HEK293 (cell line): ENCODE data around the gene FNIP1.

Source experiments
- CTCF ChIA-PET: fragments of 350-600 bp; formaldehyde crosslinking; extraction: SDS; loops from one replicate; lab custom pipeline; 2021; ENCODE audit warnings: antibody characterized with exemption; lab: Yijun Ruan, JAX
- POLR2A ChIA-PET: fragments of 300-600 bp; formaldehyde crosslinking; extraction: SDS; loops from one replicate; lab custom pipeline; 2020; ENCODE audit warnings: antibody characterized with exemption, inconsistent platforms; lab: Yijun Ruan, JAX
- H3K27ac ChIP-seq: fragments of 200-500 bp; sonication (Bioruptor generic); 2 replicates; pipeline ENCODE4 v1.5.1; 2014; ENCODE audit warnings: low read depth, low read length, control low read depth, inconsistent platforms; ENCODE audit errors: extremely low read depth
- H3K36me3 ChIP-seq, 2 experiments: fragments of 200-500 bp in 1 of 2; sonication (Bioruptor generic) in 1 of 2; 1 replicate in 1 of 2; 2 replicates in 1 of 2; pipeline ENCODE4 v1.5.1; 2014 to 2017; ENCODE audit warnings: inconsistent platforms in 2 of 2, low read length in 2 of 2; ENCODE audit not compliant: control insufficient read depth in 2 of 2, insufficient read depth in 1 of 2
- H3K4me1 ChIP-seq: fragments of 200-500 bp; sonication (Bioruptor generic); 2 replicates; pipeline ENCODE4 v1.5.1; 2014; ENCODE audit warnings: mild to moderate bottlenecking, low read length, inconsistent platforms; ENCODE audit not compliant: control insufficient read depth, insufficient read depth
- H3K4me3 ChIP-seq: 2 replicates; pipeline ENCODE4 v1.5.1; 2011; ENCODE audit warnings: low read depth, mild to moderate bottlenecking, control low read depth, low read length, moderate library complexity
- H3K9me3 ChIP-seq: fragments of 200-500 bp; sonication (Bioruptor generic); 2 replicates; pipeline ENCODE4 v1.5.1; 2014; ENCODE audit warnings: low read depth, low read length, inconsistent platforms; ENCODE audit not compliant: control insufficient read depth, insufficient read depth
- IKZF3 ChIP-seq: fragments of 450-650 bp; IDR thresholded peaks from 2 replicates; pipeline ENCODE4 v1.5.0; 2018; ENCODE audit warnings: missing biosample characterization, mild to moderate bottlenecking, missing genetic modification characterization, moderate library complexity
- KLF8 ChIP-seq: fragments of 450-650 bp; formaldehyde crosslinking; IDR thresholded peaks from 2 replicates; pipeline ENCODE4 v1.5.1; 2016; ENCODE audit warnings: missing biosample characterization, missing genetic modification characterization
- PRDM1 ChIP-seq: fragments of 450-650 bp; formaldehyde crosslinking; IDR thresholded peaks from 2 replicates; pipeline ENCODE4; 2016; ENCODE audit warnings: missing biosample characterization, missing genetic modification characterization
- PRDM2 ChIP-seq: fragments of 450-650 bp; formaldehyde crosslinking; IDR thresholded peaks from 2 replicates; pipeline ENCODE4 v1.5.1; 2016; ENCODE audit warnings: missing biosample characterization, missing genetic modification characterization, borderline replicate concordance
- RBAK ChIP-seq: fragments of 450-650 bp; formaldehyde crosslinking; IDR thresholded peaks from 2 replicates; pipeline ENCODE4 v1.5.1; 2016; ENCODE audit warnings: missing biosample characterization, missing genetic modification characterization
- REPIN1 ChIP-seq: fragments of 450-650 bp; formaldehyde crosslinking; IDR thresholded peaks from 2 replicates; pipeline ENCODE4 v1.5.1; 2017; ENCODE audit warnings: missing biosample characterization, missing genetic modification characterization, low read depth
- TCF7L2 ChIP-seq: IDR thresholded peaks from 2 replicates; pipeline ENCODE4 v1.6.1; 2011; ENCODE audit warnings: low read depth, mild to moderate bottlenecking, inconsistent platforms, low read length, moderate library complexity, borderline replicate concordance
- WT1 ChIP-seq: fragments of 450-650 bp; formaldehyde crosslinking; IDR thresholded peaks from 2 replicates; pipeline ENCODE4 v1.5.1; 2016; ENCODE audit warnings: missing biosample characterization, missing genetic modification characterization
- ZBTB21 ChIP-seq: fragments of 450-650 bp; formaldehyde crosslinking; IDR thresholded peaks from 2 replicates; pipeline ENCODE4 v1.5.1; 2017; ENCODE audit warnings: missing biosample characterization, missing genetic modification characterization
- ZBTB7A ChIP-seq: fragments of 450-650 bp; formaldehyde crosslinking; IDR thresholded peaks from 2 replicates; pipeline ENCODE4 v1.5.1; 2016; ENCODE audit warnings: low read depth, missing biosample characterization, missing genetic modification characterization
- ZNF148 ChIP-seq: fragments of 450-650 bp; formaldehyde crosslinking; IDR thresholded peaks from 2 replicates; pipeline ENCODE4 v1.5.0; 2017; ENCODE audit warnings: missing biosample characterization, missing genetic modification characterization, borderline replicate concordance
- ZNF175 ChIP-seq: fragments of 450-650 bp; formaldehyde crosslinking; IDR thresholded peaks from 2 replicates; pipeline ENCODE4 v1.5.1; 2016; ENCODE audit warnings: missing biosample characterization, missing genetic modification characterization
- ZNF280D ChIP-seq: fragments of 450-650 bp; formaldehyde crosslinking; IDR thresholded peaks from 2 replicates; pipeline ENCODE4 v1.5.1; 2016; ENCODE audit warnings: missing biosample characterization, missing genetic modification characterization
- ZNF354C ChIP-seq: fragments of 450-650 bp; formaldehyde crosslinking; IDR thresholded peaks from 2 replicates; pipeline ENCODE4 v1.5.1; 2016; ENCODE audit warnings: missing biosample characterization, missing genetic modification characterization, low read depth, borderline replicate concordance
- ZNF521 ChIP-seq: fragments of 450-650 bp; formaldehyde crosslinking; IDR thresholded peaks from 2 replicates; pipeline ENCODE4 v1.5.1; 2017; ENCODE audit warnings: missing biosample characterization, mild to moderate bottlenecking, missing genetic modification characterization
- ZNF548 ChIP-seq: fragments of 450-650 bp; formaldehyde crosslinking; IDR thresholded peaks from 2 replicates; pipeline ENCODE4 v1.5.1; 2016; ENCODE audit warnings: missing biosample characterization, missing genetic modification characterization
- ZSCAN23 ChIP-seq: fragments of 450-650 bp; formaldehyde crosslinking; IDR thresholded peaks from 2 replicates; pipeline ENCODE4 v1.5.1; 2016; ENCODE audit warnings: missing biosample characterization, missing genetic modification characterization
- ZXDB ChIP-seq: fragments of 450-650 bp; formaldehyde crosslinking; IDR thresholded peaks from 2 replicates; pipeline ENCODE4 v1.5.1; 2016; ENCODE audit warnings: missing biosample characterization, missing genetic modification characterization

Gene FNIP1

GRCh38 chr5:131654776-131655175 lies 142.0 kb downstream of the FNIP1 start:
- CTCF ChIA-PET: interaction anchor here (0.6 to 0.7 kb wide), 2 partner anchors 53 to 770 kb away, joined by 3 to 4 read pairs; no protein-coding TSS in a partner anchor
- H3K36me3 ChIP-seq: peaks cover 14 to 40% of the 10 kb centered on the region in 2 experiments
- no peak overlapping the region for H3K4me3 ChIP-seq
- no peaks in the 10 kb centered on the region for H3K4me1 ChIP-seq
- H3K27ac ChIP-seq: no peak overlapping the region
- TF ChIP-seq ZNF548 (no peak), TCF7L2 (no peak)
- TF ChIP-seq, all 188 proteins: peak for 0
- POLR2A ChIA-PET: no interaction called here
- no peaks in the 10 kb centered on the region for H3K9me3 ChIP-seq

GRCh38 chr5:131654309-131654708 lies 142.5 kb downstream of the FNIP1 start:
- TF ChIP-seq ZNF354C (tag by site-specific recombination): no peak
- TF ChIP-seq IKZF3: no peak
- no peak for TF ChIP-seq KLF8
- TF ChIP-seq PRDM2 (tag by site-specific recombination): no peak
- TF ChIP-seq RBAK (tag by site-specific recombination): no peak
- no peak for TF ChIP-seq ZNF175 (tag by site-specific recombination)
- TF ChIP-seq ZNF280D: no peak
- TF ChIP-seq PRDM1 (tag by site-specific recombination): no peak
- no peak overlapping the region for H3K27ac ChIP-seq
- H3K4me1 ChIP-seq: no peaks in the 10 kb centered on the region
- no peak overlapping the region for H3K4me3 ChIP-seq
- ChIA-PET CTCF (no interaction called here), POLR2A (no interaction called here)
- H3K9me3 ChIP-seq: no peaks in the 10 kb centered on the region
- H3K36me3 ChIP-seq: peaks cover 14 to 39% of the 10 kb centered on the region in 2 experiments

- Histone ChIP-seq H3K9me3 (no peaks in the 10 kb centered on the region), H3K27ac (no peak overlapping the region), H3K36me3 (peaks cover 18 to 64% of the 10 kb centered on the region in 2 experiments), H3K4me3 (no peak overlapping the region), H3K4me1 (no peaks in the 10 kb centered on the region)
- ChIA-PET POLR2A (no interaction called here), CTCF (no interaction called here)
- TF ChIP-seq WT1 (no peak), REPIN1 (tag by site-specific recombination) (no peak), ZNF148 (tag by site-specific recombination) (no peak), ZXDB (tag by site-specific recombination) (no peak), ZBTB21 (tag by site-specific recombination) (no peak), ZBTB7A (tag by site-specific recombination) (no peak), ZSCAN23 (tag by site-specific recombination) (no peak), ZNF280D (no peak), ZNF521 (tag by site-specific recombination) (no peak)
These were observed 147.7 kb downstream of the FNIP1 start for GRCh38 chr5:131649161-131649560.
